Stimulated activated effector memory CD8-positive, alpha-beta T cell treated with anti-CD3 and anti-CD28 coated beads, Interleukin-12 subunit alpha, Interleukin-12 subunit beta, amount 100 ng/mL, for 72 hours (primary cell): ENCODE measurements around the gene DUSP7.
"Not testable (repeated sequence)": the region's sequence is repeated elsewhere in the genome, so short reads cannot be mapped to it uniquely, and the experiment has no call there.

Experiments used
- ATAC-seq: fragments of 150-1000 bp; cut with Tn5 transposase; 2 replicates; pipeline ENCODE4 v1.10.0; 2021
- DNase-seq, 2 donors: peaks; one replicate each; pipeline ENCODE4 v3.0.0; 2021 to 2022; ENCODE audit warnings: low spot score in 2 of 2
- H3K27ac Mint-ChIP-seq: one replicate; pipeline ENCODE4 v1.8.0; 2022; ENCODE audit warnings: mild to moderate bottlenecking, mixed read lengths
- H3K36me3 Mint-ChIP-seq: one replicate; pipeline ENCODE4 v1.8.0; 2022; ENCODE audit warnings: mild to moderate bottlenecking, mixed read lengths
- H3K4me1 Mint-ChIP-seq: one replicate; pipeline ENCODE4 v1.8.0; 2022; ENCODE audit warnings: mixed read lengths
- H3K4me3 Mint-ChIP-seq: one replicate; pipeline ENCODE4 v1.8.0; 2022; ENCODE audit warnings: mild to moderate bottlenecking, mixed read lengths
- H3K9me3 Mint-ChIP-seq: one replicate; pipeline ENCODE4 v1.8.0; 2022; ENCODE audit warnings: mixed read lengths

DUSP7 gene

GRCh38 chr3:52034651-52035050 is 21.7 kb downstream of the DUSP7 start:
- no peak for ATAC-seq
- Mint-ChIP-seq H3K27ac (peak overlapping the region; percentile 40), H3K36me3 (no peaks in the 10 kb centered on the region), H3K9me3 (no peaks in the 10 kb centered on the region), H3K4me3 (no peak overlapping the region), H3K4me1 (peaks cover 9% of the 10 kb centered on the region)
- DNase-seq, result no peak

- H3K4me1 Mint-ChIP-seq, result peaks cover 5% of the 10 kb centered on the region
- no peaks in the 10 kb centered on the region for H3K36me3 Mint-ChIP-seq
- no peaks in the 10 kb centered on the region for H3K9me3 Mint-ChIP-seq
- no peak for ATAC-seq
- DNase-seq, result no peak
- H3K27ac Mint-ChIP-seq, result peak overlapping the region; percentile 40
- H3K4me3 Mint-ChIP-seq, result no peak overlapping the region
These were observed 22.2 kb downstream of the DUSP7 start for GRCh38 chr3:52034212-52034611.

DNA sequence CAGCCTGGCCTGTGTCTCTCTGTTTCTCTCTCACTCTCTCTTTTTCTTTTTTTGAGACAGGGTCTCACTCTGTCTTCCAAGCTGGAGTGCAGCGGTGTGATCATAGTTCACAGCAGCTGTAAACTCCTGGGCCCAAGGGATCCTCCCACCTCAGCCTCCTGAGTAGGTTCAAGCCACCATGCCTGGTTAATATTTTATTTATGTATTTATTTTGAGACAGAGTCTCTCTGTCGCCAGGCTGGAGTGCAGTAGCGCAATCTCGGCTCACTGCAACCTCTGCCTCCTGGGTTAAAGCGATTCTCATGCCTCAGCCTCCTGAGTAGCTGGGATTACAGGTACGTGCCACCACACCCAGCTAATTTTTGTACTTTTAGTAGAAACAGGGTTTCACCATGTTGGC is 22.6 kb downstream of the DUSP7 start:
- ATAC-seq, H3K4me1 Mint-ChIP-seq, H3K9me3 Mint-ChIP-seq, DNase-seq, H3K36me3 Mint-ChIP-seq, H3K4me3 Mint-ChIP-seq, H3K27ac Mint-ChIP-seq: not testable (repeated sequence)

DNA sequence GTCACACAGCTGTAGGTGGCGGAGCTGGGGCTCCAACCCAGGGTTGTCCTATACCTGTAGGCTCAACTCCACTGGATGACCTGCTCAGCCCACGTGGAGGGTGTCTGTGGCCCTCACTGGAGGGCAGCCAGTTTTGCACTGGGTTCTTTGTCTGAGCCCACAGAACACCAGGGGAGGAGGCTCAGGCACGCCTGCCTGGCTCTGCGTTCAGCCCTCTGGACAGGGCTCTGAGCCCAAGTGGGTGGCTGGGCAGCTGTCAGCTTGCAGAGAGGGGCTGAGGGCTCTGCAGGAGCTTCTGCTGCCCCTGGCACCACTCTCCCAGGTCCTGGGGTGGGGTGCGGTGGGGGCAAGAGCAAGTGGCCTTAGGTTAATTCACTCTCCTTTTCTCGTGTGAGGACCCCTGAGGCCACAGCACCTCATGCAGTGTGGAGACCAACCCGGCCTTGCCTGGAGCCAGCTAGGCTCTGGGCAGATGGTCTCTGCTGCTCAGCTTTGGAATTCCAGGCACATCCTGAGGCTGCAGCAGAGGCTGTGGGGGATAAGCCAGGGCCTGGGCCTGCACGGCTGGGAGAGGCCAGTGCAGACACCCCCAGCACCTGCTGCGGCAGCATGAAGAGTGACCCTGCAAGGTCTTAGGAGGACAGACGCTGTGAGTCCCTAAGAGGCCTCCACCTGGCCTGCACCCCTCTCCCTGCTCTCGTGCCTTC is 23.5 kb downstream of the DUSP7 start:
- Mint-ChIP-seq H3K4me3 (no peak overlapping the region), H3K9me3 (no peaks in the 10 kb centered on the region), H3K27ac (no peak overlapping the region), H3K4me1 (peaks cover 5% of the 10 kb centered on the region), H3K36me3 (no peaks in the 10 kb centered on the region)
- DNase-seq, result no peak
- ATAC-seq, result no peak

DNA sequence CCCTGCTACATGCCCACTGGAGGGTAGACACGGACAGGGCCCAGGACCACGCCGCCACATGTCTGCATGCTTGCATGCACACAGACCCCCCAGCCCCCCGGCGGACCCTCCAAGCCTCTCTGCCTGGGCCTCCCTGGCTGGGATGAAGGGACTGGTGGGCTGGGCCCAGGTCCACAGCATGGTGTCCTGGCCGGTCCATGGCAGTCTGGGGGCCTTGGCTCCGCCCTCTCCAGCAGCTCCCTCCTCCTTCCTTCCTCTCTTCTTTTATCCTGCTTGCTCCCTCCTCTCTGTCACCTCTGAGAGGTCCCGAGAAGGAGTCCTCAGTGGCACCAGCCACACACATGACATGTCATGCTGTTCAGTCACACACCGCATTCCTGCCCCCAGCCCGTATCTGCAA is 24.5 kb downstream of the DUSP7 start:
- Mint-ChIP-seq H3K4me3 (no peak overlapping the region), H3K9me3 (no peaks in the 10 kb centered on the region), H3K36me3 (no peaks in the 10 kb centered on the region), H3K4me1 (peaks cover 5% of the 10 kb centered on the region), H3K27ac (no peak overlapping the region)
- no peak for DNase-seq
- no peak for ATAC-seq

DNA sequence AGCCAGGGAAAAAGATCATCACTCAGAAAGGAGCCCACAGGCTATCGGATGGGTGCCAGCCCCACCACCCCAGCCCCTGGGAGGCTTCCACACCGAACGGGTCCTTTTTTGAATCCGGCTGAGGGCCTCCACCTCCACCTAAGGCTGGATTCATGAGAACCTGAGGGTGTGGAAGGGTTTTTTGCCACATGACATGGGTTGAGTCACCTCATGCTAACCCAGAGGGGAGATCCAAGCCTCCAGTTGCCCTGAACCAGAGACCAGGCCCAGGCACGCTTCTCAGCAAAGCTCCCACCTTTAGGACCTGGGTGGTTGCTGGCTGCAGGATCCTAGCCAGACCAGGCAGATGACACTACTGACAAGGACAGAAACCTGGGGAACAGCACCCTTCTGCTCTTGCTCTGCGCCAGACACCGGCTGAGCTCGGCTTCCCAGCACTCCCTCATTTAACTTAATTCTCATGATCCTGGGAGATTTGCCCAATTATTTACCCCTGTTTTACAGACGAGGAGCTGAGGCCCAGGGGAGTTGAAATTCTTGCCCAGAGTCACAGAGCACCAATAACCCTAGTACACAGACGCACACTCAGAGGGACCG is 25.6 kb downstream of the DUSP7 start:
- Mint-ChIP-seq H3K36me3 (no peaks in the 10 kb centered on the region), H3K9me3 (no peaks in the 10 kb centered on the region), H3K27ac (peak overlapping the region; percentile 66), H3K4me3 (no peak overlapping the region), H3K4me1 (peaks cover 11% of the 10 kb centered on the region)
- DNase-seq (no peak), ATAC-seq (no peak)

DNA sequence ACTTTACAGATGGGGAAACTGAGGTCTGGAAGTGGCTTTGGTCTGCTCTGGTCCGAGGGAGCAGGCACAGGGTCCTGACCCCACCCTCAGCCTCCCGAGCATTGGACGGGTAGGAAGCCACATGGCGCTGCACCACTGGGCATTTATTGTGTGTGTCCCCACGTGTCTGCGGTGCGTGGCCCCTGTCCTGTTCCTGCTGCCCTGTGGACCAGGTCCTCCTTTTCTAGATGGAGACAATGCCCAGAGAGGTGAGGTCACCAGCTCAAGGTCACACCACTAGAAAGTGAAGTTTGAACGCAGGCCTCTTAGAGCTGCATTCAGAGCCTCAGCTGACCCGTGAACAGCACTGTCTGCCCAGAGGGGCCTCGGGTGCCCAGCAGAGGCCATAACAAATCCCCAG is 26.8 kb downstream of the DUSP7 start:
- no peak overlapping the region for H3K4me3 Mint-ChIP-seq
- H3K36me3 Mint-ChIP-seq, result no peaks in the 10 kb centered on the region
- ATAC-seq (no peak), DNase-seq (no peak)
- H3K4me1 Mint-ChIP-seq, result peaks cover 23% of the 10 kb centered on the region
- H3K27ac Mint-ChIP-seq, result peak overlapping the region; percentile 66
- H3K9me3 Mint-ChIP-seq, result no peaks in the 10 kb centered on the region

- DNase-seq (no peak), ATAC-seq (no peak)
- Mint-ChIP-seq H3K9me3 (no peaks in the 10 kb centered on the region), H3K4me3 (no peak overlapping the region), H3K27ac (no peak overlapping the region), H3K4me1 (peaks cover 23% of the 10 kb centered on the region), H3K36me3 (no peaks in the 10 kb centered on the region)
These were observed 27.3 kb downstream of the DUSP7 start for GRCh38 chr3:52029053-52029452.

- no peaks in the 10 kb centered on the region for H3K9me3 Mint-ChIP-seq
- DNase-seq, result no peak
- peaks cover 23% of the 10 kb centered on the region for H3K4me1 Mint-ChIP-seq
- H3K36me3 Mint-ChIP-seq, result no peaks in the 10 kb centered on the region
- ATAC-seq, result no peak
- H3K4me3 Mint-ChIP-seq, result no peak overlapping the region
- no peak overlapping the region for H3K27ac Mint-ChIP-seq
These were observed 27.8 kb downstream of the DUSP7 start for GRCh38 chr3:52028572-52028971.

DNA sequence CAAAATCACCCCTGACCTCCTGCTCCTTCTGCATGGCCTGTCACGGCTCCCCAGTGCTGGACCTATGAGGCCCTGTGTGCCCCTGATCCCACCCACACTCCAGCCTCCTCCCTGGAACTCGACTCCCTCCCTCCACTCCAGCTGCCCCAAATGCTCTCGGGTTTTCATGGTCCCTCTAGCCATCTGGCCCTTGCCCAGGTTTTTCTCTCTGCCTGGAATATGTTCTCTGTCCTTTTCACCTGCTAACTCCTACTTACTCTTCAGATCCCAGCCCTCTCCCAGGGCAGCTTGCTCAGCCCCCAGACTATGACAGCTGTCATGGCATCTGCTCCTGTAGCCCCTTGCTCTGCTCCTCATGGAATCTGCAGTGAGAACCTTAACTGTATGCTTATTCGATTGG is 30.3 kb downstream of the DUSP7 start:
- ATAC-seq (no peak), DNase-seq (no peak)
- Mint-ChIP-seq H3K4me1 (peaks cover 17% of the 10 kb centered on the region), H3K9me3 (no peaks in the 10 kb centered on the region), H3K27ac (peak overlapping the region; percentile 2), H3K36me3 (no peaks in the 10 kb centered on the region), H3K4me3 (no peak overlapping the region)

- no peaks in the 10 kb centered on the region for H3K9me3 Mint-ChIP-seq
- peak overlapping the region; percentile 2 for H3K27ac Mint-ChIP-seq
- ATAC-seq (no peak), DNase-seq (no peak)
- H3K4me1 Mint-ChIP-seq, result peaks cover 17% of the 10 kb centered on the region
- no peak overlapping the region for H3K4me3 Mint-ChIP-seq
- no peaks in the 10 kb centered on the region for H3K36me3 Mint-ChIP-seq
These were observed 30.9 kb downstream of the DUSP7 start for GRCh38 chr3:52025453-52025852.

GRCh38 chr3:52024765-52025452 is 31.5 kb downstream of the DUSP7 start:
- ATAC-seq (no peak), DNase-seq (no peak)
- Mint-ChIP-seq H3K9me3 (no peaks in the 10 kb centered on the region), H3K4me1 (peaks cover 17% of the 10 kb centered on the region), H3K4me3 (no peak overlapping the region), H3K36me3 (no peaks in the 10 kb centered on the region), H3K27ac (peak overlapping the region; percentile 5)

GRCh38 chr3:52023860-52024764 is 32.3 kb downstream of the DUSP7 start:
- DNase-seq (no peak), ATAC-seq (no peak)
- Mint-ChIP-seq H3K36me3 (no peaks in the 10 kb centered on the region), H3K4me1 (peaks cover 17% of the 10 kb centered on the region), H3K27ac (peak overlapping the region; percentile 5), H3K9me3 (no peaks in the 10 kb centered on the region), H3K4me3 (no peak overlapping the region)

- DNase-seq (no peak), ATAC-seq (no peak)
- Mint-ChIP-seq H3K36me3 (no peaks in the 10 kb centered on the region), H3K4me1 (peaks cover 17% of the 10 kb centered on the region), H3K27ac (peak overlapping the region; percentile 5), H3K9me3 (no peaks in the 10 kb centered on the region), H3K4me3 (no peak overlapping the region)
These were observed 33.1 kb downstream of the DUSP7 start for GRCh38 chr3:52023101-52023770.
